GM21825 (cell line): ENCODE results near the gene SSUH2.

Experiments used
- ATAC-seq: cut with Tn5 transposase; IDR thresholded peaks from one replicate; pipeline ENCODE4 v1.9.1; 2021; ENCODE audit warnings: mild to moderate bottlenecking, moderate library complexity; ENCODE audit not compliant: unreplicated experiment

Gene SSUH2

GRCh38 chr3:8618950-8619349 lies 25.6 kb downstream of the SSUH2 start:
- ATAC-seq: no peak

- ATAC-seq: no peak
Measured at GRCh38 chr3:8617921-8618320, 26.7 kb downstream of the SSUH2 start.

- no peak for ATAC-seq
Measured at GRCh38 chr3:8610951-8611350, 33.6 kb downstream of the SSUH2 start.

- no peak for ATAC-seq
Measured at GRCh38 chr3:8608791-8609467, 35.7 kb downstream of the SSUH2 start.

GRCh38 chr3:8608041-8608790 lies 36.4 kb downstream of the SSUH2 start:
- no peak for ATAC-seq

- ATAC-seq: no peak
Measured at GRCh38 chr3:8607234-8608040, 37.2 kb downstream of the SSUH2 start.

GRCh38 chr3:8606701-8607231 lies 37.8 kb downstream of the SSUH2 start:
- ATAC-seq: no peak

DNA sequence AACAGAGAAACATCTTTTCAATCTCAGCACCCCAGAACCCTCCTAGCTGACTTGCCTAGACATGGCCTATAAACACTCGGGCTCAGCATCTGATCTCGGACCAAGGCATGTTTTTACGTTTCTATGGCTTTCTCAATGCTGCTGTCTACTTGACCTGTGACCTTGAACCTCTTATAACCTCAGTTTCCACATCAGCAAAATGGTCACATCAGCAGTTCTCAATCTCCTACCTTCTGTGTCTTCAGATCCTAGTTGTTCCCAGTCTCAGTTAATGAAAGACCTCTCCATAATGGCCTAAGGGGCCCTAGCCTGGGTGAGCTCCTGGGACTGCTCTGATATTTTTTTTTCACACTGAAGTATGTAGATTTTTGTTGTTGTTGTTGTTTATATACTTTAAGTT lies 39.6 kb downstream of the SSUH2 start:
- ATAC-seq: no peak

- ATAC-seq: no peak
Measured at GRCh38 chr3:8604006-8604405, 40.6 kb downstream of the SSUH2 start.

DNA sequence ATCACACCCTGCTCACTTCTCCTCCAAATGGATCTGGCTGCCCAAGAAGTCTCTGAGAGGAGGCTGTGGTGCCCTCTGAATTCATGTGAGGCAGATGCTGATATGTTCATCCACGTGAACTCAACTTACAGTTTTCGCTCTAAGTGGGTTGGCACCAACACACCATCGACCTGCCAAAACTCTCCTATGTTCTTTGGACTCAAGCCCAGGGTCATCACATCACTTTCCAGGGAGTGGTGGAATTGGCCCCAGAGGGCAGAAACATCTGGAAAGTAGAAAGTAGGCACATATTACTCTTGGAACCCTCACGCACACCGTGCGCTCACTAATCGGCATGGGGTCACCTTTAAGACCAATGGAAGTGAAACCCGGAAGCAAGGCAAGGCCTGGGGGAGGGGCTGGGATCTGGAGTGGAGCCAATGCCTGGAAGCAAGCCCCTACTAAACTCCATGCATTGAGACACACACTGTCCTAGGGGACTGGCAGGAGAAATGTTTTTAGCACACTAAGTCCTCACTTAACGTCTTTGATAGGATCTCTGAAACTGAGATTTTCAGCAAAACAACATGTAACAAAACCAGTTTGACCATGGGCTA lies 41.4 kb downstream of the SSUH2 start:
- ATAC-seq: no peak

- ATAC-seq: no peak
Measured at GRCh38 chr3:8600457-8600856, 44.1 kb downstream of the SSUH2 start.

GRCh38 chr3:8599146-8599545 lies 45.5 kb downstream of the SSUH2 start:
- ATAC-seq: no peak

DNA sequence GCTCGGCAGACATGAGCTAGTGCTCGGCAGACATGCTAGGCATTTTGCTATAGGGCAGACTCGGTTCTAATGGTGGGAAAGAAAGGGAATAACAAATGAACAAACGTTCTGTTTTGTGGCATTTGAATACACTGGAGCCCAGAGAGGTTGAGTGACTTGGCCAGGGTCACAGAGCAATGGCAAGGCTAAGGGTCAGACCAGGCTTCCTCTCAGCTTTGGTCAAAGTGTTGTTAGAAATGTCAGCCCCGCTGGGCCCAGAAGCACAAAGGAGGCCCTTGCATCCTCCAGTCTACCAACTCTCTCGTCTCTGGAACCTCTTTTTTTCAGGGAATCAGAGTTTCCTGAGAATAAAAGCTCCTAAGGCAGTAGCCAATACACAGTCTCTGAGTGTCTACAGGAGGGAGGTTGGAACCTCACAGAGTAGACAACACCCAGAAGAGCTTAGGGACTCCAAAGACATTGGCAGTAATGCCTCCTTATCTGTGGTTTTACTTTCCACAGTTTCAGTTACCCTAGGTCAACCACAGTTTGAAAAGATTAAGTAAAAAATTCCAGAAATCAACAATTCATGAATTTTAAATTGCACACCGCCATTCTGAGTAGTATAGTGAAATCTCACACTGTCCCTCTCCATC lies 47.3 kb downstream of the SSUH2 start:
- ATAC-seq: no peak

- ATAC-seq: no peak
Measured at GRCh38 chr3:8596321-8597218, 48.0 kb downstream of the SSUH2 start.

- ATAC-seq: no peak
Measured at GRCh38 chr3:8595695-8596115, 48.9 kb downstream of the SSUH2 start.

DNA sequence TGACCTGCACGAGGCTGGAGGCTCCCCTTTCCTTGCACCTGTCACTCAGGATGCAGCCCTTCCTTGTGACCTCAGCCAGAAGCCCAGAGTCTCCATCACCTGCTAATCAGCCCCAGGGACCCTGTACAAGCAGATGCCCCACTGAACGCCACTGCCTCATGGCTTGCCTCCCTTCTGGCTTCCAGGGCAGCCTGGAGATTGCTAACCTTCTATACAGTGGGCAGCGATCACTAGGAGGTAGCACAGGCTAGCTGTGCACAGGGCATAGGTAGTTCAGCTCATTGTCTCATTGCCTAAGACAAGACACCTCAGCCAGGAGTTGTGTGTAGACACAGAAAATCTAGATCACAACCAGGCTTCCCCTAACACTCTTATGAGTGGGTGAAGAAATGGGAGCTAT lies 49.3 kb downstream of the SSUH2 start:
- no peak for ATAC-seq

- ATAC-seq: no peak
Measured at GRCh38 chr3:8593021-8593827, 51.4 kb downstream of the SSUH2 start.

GRCh38 chr3:8589880-8590556 lies 54.6 kb downstream of the SSUH2 start:
- ATAC-seq: no peak
